ENCODE results near the gene AFF4.

DNA sequence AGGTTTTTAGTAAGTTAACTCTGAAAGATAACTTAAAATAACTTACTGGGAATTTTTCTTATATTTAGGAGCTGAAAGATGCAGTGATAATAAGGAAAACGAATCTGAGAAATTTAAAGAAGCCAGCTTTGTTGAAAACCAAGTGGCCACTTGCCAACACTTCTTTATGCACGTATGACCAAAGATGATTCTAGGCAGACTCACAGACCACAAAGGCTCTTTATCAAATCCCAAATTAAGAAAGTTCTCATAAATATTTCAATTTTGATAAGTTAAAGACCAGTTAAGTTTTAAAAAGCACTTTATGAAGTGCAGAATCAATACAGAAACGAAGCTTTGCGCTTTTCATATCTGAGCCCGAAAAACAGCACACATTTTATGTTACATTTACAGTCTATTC lies 1.5 kb downstream of the AFF4 start:
- TF ChIP-seq POLR2AphosphoS5 (IDR thresholded peaks at IDR 0.05; ENCODE audit: low read depth, low read length) (no peak), POLR2A (IDR thresholded peaks at IDR 0.05; ENCODE audit: low read depth, low read length) (no peak), TAF1 (IDR thresholded peaks at IDR 0.05; ENCODE audit: borderline replicate concordance, low read depth, low read length) (no peak)

Measured in GM12892 (cell line).